Erythroblast (primary cell): ENCODE measurements around the gene WDR48.

Experiments
- GATA1 ChIP-seq: IDR thresholded peaks from 2 replicates; pipeline ENCODE4 v1.6.1; 2011; ENCODE audit warnings: low read depth, mild to moderate bottlenecking, control low read depth, low read length, moderate library complexity
- POLR2A ChIP-seq: IDR thresholded peaks from 2 replicates; pipeline ENCODE4 v1.6.1; 2011; ENCODE audit warnings: mild to moderate bottlenecking, low read length

DNA sequence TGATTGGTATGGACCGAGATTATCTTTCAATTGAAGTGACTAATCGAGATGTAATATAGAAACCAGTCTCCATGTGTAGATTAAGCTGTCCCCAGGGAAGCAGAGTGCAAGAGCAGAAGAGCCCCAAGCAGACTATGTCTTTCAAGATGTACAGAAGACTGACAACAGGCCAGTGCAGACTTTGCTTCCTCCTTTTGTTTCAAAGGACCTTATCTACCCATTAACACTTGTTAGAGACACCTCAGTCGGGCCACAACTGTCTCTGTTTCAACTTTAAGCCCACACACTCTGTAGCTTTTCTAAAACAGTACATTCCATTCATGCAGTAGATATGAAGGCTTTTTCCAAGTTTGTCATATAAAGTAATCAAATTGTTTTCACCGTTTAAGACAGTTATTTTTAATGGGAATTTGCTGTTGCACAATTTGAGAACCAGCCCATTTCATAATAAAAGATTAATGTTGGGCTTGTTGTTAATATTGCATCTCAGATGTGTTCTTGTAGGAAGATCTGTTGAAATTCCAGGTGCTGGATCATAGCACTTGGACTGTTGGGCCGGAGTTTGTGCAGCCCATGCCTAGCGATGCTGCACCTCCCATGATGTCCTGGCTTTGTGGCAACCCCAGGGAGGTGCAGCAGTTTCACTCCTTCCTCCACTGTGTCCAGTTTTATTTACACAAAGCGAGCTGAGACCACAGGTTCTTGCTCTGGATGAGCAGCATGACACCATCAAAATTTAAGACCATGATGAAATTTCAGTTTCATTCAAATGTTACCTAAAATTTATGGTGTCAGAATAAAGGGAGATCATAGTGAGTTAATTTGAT is 43.2 kb downstream of the WDR48 start:
- no peak for TF ChIP-seq POLR2A
- TF ChIP-seq GATA1: no peak
